ENCODE data around the gene FYN. TPM values are rescaled to one million over a fixed set of nuclear protein-coding genes. Genes with fewer than 3 reads are reported as not detected.

FYN gene
- total and polyA plus RNA-seq, 2 of the 13 experiments (the other 11 are each of a cell fraction or from before 2014, with no cell fraction given): 15.5 to 24.6 TPM

- TF ChIP-seq ATF3 (CRISPR knock-in tag; IDR thresholded peaks at IDR 0.05) (no peak), NR2F2 (IDR thresholded peaks at IDR 0.05; ENCODE audit: borderline replicate concordance, low read depth) (no peak), SIN3B (IDR thresholded peaks at IDR 0.05; ENCODE audit: low read length) (no peak), SMAD9 (CRISPR knock-in tag; IDR thresholded peaks at IDR 0.05) (no peak), MTF1 (CRISPR knock-in tag; IDR thresholded peaks at IDR 0.05) (no peak), ZNF263 (CRISPR knock-in tag; IDR thresholded peaks at IDR 0.05) (peak; percentile 43; the same call in 1 of the 2 replicates), HNF4A (CRISPR knock-in tag; IDR thresholded peaks at IDR 0.05) (peak; percentile 64), ZNF782 (CRISPR knock-in tag; IDR thresholded peaks at IDR 0.05; ENCODE audit: borderline replicate concordance) (no peak), ARID5B (CRISPR knock-in tag; IDR thresholded peaks at IDR 0.05) (peak; percentile 66), ZNF235 (CRISPR knock-in tag; IDR thresholded peaks at IDR 0.05; ENCODE audit: borderline replicate concordance) (no peak), ZFP1 (CRISPR knock-in tag; IDR thresholded peaks at IDR 0.05) (no peak), TSC22D2 (CRISPR knock-in tag; IDR thresholded peaks at IDR 0.05; ENCODE audit: borderline replicate concordance) (peak; percentile 30; the same call in 1 of the 2 replicates), FOSL2 (CRISPR knock-in tag; IDR thresholded peaks at IDR 0.05) (no peak), ARID4A (CRISPR knock-in tag; IDR thresholded peaks at IDR 0.05; ENCODE audit: borderline replicate concordance) (no peak; the same call in 1 of the 2 replicates), ZNF792 (CRISPR knock-in tag; IDR thresholded peaks at IDR 0.05) (no peak), ZNF446 (CRISPR knock-in tag; IDR thresholded peaks at IDR 0.05) (no peak), ZNF773 (CRISPR knock-in tag; IDR thresholded peaks at IDR 0.05; ENCODE audit: borderline replicate concordance) (no peak), ZNF746 (CRISPR knock-in tag; IDR thresholded peaks at IDR 0.05) (no peak), ZNF430 (CRISPR knock-in tag; IDR thresholded peaks at IDR 0.05) (no peak), ONECUT2 (CRISPR knock-in tag; IDR thresholded peaks at IDR 0.05) (no peak), SRF (IDR thresholded peaks at IDR 0.05; ENCODE audit: low read depth, low read length) (no peak), CSRNP2 (CRISPR knock-in tag; conservative IDR thresholded peaks at IDR 0.05; ENCODE audit: low read depth) (no peak)
Measured at GRCh38 chr6:111614833-111615582, 258.2 kb downstream of the FYN start (continued).

Data from HepG2 (cell line).